Spleen (tissue), 7 donors: ENCODE results near the gene OPCML.

Experiments used
- CTCF ChIP-seq, 11 experiments: fragments of 200-600 bp in 7 of 11; fragments of 450-650 bp in 4 of 11; sonication (generic) in 4 of 11; IDR thresholded peaks in 8 of 11; conservative IDR thresholded peaks in 3 of 11; 1 replicate in 7 of 11; 2 replicates in 4 of 11; pipeline versions ENCODE4 v1.4.0 to v1.8.0; 2016 to 2021; ENCODE audit warnings: antibody characterized with exemption in 11 of 11, inconsistent platforms in 4 of 11, mild to moderate bottlenecking in 1 of 11
- POLR2A ChIP-seq, 3 donors: fragments of 450-650 bp; IDR thresholded peaks; one replicate each; pipeline ENCODE4 v1.5.1; 2017; ENCODE audit warnings: antibody characterized with exemption in 3 of 3, mild to moderate bottlenecking in 1 of 3
- POLR2AphosphoS5 ChIP-seq, 3 donors: sonication (generic); formaldehyde crosslinking; IDR thresholded peaks; one replicate each; pipeline ENCODE4 v1.5.1; 2017; ENCODE audit warnings: antibody characterized with exemption in 3 of 3
- donor health status: DM: no; HTN: no; CAD: no; lungs with moderate emphysema.
- donor health status: DM: no; HTN: no; CAD: no.
- donor health status: DM: no; HTN: no; CAD: no.

DNA sequence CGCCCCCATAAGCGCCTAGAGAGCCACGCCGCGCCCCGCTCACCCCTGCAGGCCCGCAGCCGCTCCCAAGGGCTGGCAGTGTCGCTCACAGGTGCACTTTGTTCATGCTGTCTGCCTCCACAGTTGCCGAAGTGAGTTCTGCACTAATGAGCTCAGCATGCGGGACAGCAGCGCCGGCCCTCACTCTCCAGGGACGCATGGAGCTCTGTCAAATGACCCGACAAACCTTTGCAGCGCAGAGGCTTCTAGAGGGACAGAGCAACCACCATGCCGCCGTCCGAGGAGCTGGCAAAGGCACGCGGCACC is 170.7 kb downstream of the OPCML start:
- TF ChIP-seq POLR2A (IDR thresholded peaks at IDR 0.05) (no peak), CTCF (IDR thresholded peaks at IDR 0.05 in 8 of 11, conservative IDR thresholded peaks at IDR 0.05 in 3 of 11) (no peak), POLR2AphosphoS5 (IDR thresholded peaks at IDR 0.05) (no peak)
